Smooth muscle cell (in vitro differentiated cells): ENCODE results near the gene WAS. TPM values are rescaled to one million over a fixed set of nuclear protein-coding genes. Genes with fewer than 3 reads are reported as not detected.

ENCODE experiments used
- DNase-seq: peaks from one replicate; lab custom pipeline; 2025; ENCODE audit not compliant: unreplicated experiment; lab: John Stamatoyannopoulos, UW
- H2AFZ ChIP-seq: fragments of 200-600 bp; sonication (generic); 2 replicates; pipeline ENCODE4 v1.6.0; 2016; ENCODE audit warnings: antibody characterized with exemption, low read depth, mild to moderate bottlenecking
- H3F3A ChIP-seq: fragments of 200-600 bp; sonication (generic); 2 replicates; pipeline ENCODE4 v1.6.0; 2017; ENCODE audit warnings: antibody characterized with exemption, low read depth
- H3K27ac ChIP-seq: fragments of 200-600 bp; sonication (generic); 2 replicates; pipeline ENCODE4 v1.5.1; 2016; ENCODE audit warnings: low read depth, mild to moderate bottlenecking
- H3K27me3 ChIP-seq: fragments of 200-600 bp; sonication (generic); 2 replicates; pipeline ENCODE4 v1.6.1; 2016; ENCODE audit warnings: low read depth, mild to moderate bottlenecking
- H3K36me3 ChIP-seq: fragments of 200-600 bp; sonication (generic); 2 replicates; pipeline ENCODE4 v1.5.1; 2016; ENCODE audit warnings: low read depth
- H3K4me1 ChIP-seq: fragments of 200-600 bp; sonication (generic); 2 replicates; pipeline ENCODE4 v1.5.1; 2016; ENCODE audit warnings: low read depth
- H3K4me2 ChIP-seq: fragments of 200-600 bp; sonication (generic); 2 replicates; pipeline ENCODE4 v1.6.0; 2016; ENCODE audit warnings: mild to moderate bottlenecking
- H3K4me3 ChIP-seq: fragments of 200-600 bp; sonication (generic); 2 replicates; pipeline ENCODE4 v1.5.1; 2016; ENCODE audit warnings: mild to moderate bottlenecking
- H3K79me2 ChIP-seq: fragments of 200-600 bp; sonication (generic); 2 replicates; pipeline ENCODE4 v1.6.0; 2016; ENCODE audit warnings: low read depth, mild to moderate bottlenecking
- H3K9ac ChIP-seq: fragments of 200-600 bp; sonication (generic); 2 replicates; pipeline ENCODE4 v1.6.0; 2016; ENCODE audit warnings: low read depth
- H3K9me3 ChIP-seq: fragments of 200-600 bp; sonication (generic); replicated peaks from 2 replicates; pipeline ENCODE4 v1.5.1; 2016; ENCODE audit warnings: low read depth
- H4K20me1 ChIP-seq: fragments of 200-600 bp; sonication (generic); 2 replicates; pipeline ENCODE4 v1.6.0; 2016; ENCODE audit warnings: low read depth
- CTCF ChIP-seq: fragments of 200-600 bp; sonication (generic); IDR thresholded peaks from 2 replicates; pipeline ENCODE4 v1.5.1; 2017; ENCODE audit warnings: borderline replicate concordance, mild to moderate bottlenecking, antibody characterized with exemption; ENCODE audit not compliant: insufficient read depth, poor library complexity, severe bottlenecking
- WGBS: methylation state at CpG from one replicate; pipeline ENCODE4 v1.1.7; 2016; ENCODE audit warnings: low lambda C conversion rate; 5-methylcytosine and 5-hydroxymethylcytosine counted together
- polyA plus RNA-seq: library from polyadenylated mRNA; unstranded; fragments of >200 nt; fragmentation: Nextera tagmentation; extraction: Ambion mirVana; gene quantifications from 2 replicates; pipeline ENCODE4 v1.2.1, GENCODE V29; 2016
- total RNA-seq: library from RNA; depleted of rRNA; stranded (reverse); fragments of >200 nt; gene quantifications from 2 replicates; pipeline ENCODE4 v1.2.3, GENCODE V29; 2014

The WAS gene
- 0.54 and 2.5 TPM in 2 replicates for total RNA-seq
- 0.15 and 0.24 TPM in 2 replicates for polyA plus RNA-seq

GRCh38 chrX:48683411-48683982, at the start of gene WAS:
Gene WAS, plus strand, starts transcription at chrX:48683799. Its CDS starts 55 bp downstream, at chrX:48683854.
- Histone ChIP-seq H2AFZ (no peak within 1 kb of the TSS), H3K4me1 (no peaks in the 10 kb centered on the region), H3K4me3 (no peak within 1 kb of the TSS), H4K20me1 (no peaks in the 10 kb centered on the region), H3K4me2 (no peak within 1 kb of the TSS), H3K79me2 (no peaks in the 10 kb centered on the region), H3K27me3 (no peaks in the 10 kb centered on the region), H3F3A (no peaks in the 10 kb centered on the region), H3K36me3 (no peaks in the 10 kb centered on the region), H3K27ac (no peak within 1 kb of the TSS), H3K9me3 (no peaks in the 10 kb centered on the region), H3K9ac (no peak within 1 kb of the TSS)
- no peak for TF ChIP-seq CTCF
- WGBS, result 85% methylated on average over 12 of the region's 13 CpGs
- no peak for DNase-seq

GRCh38 chrX:48636301-48636700, 47.3 kb upstream of the WAS start:
- Histone ChIP-seq H3K9me3 (no peaks in the 10 kb centered on the region), H3K4me2 (no peak overlapping the region), H2AFZ (no peak overlapping the region), H3K27me3 (no peaks in the 10 kb centered on the region), H3K36me3 (no peaks in the 10 kb centered on the region), H3K4me1 (no peaks in the 10 kb centered on the region), H3K9ac (no peak overlapping the region), H3K4me3 (no peak overlapping the region), H3K79me2 (no peaks in the 10 kb centered on the region), H4K20me1 (no peaks in the 10 kb centered on the region), H3K27ac (no peak overlapping the region), H3F3A (no peaks in the 10 kb centered on the region)
- WGBS, result 84% methylated on average over 1 of the region's 1 CpG
- DNase-seq, result no peak
- no peak for TF ChIP-seq CTCF

- DNase-seq, result no peak
- WGBS, result 50% methylated on average over 2 of the region's 2 CpGs
- no peak overlapping the region for H3K27ac ChIP-seq
- no peaks in the 10 kb centered on the region for H3K79me2 ChIP-seq
- H3K9ac ChIP-seq, result no peak overlapping the region
- no peak for TF ChIP-seq CTCF
- no peaks in the 10 kb centered on the region for H3K36me3 ChIP-seq
- no peak overlapping the region for H3K4me2 ChIP-seq
- H2AFZ ChIP-seq, result no peak overlapping the region
- no peaks in the 10 kb centered on the region for H3F3A ChIP-seq
- H3K4me3 ChIP-seq, result no peak overlapping the region
- no peaks in the 10 kb centered on the region for H4K20me1 ChIP-seq
- H3K4me1 ChIP-seq, result no peaks in the 10 kb centered on the region
- H3K9me3 ChIP-seq, result no peaks in the 10 kb centered on the region
- H3K27me3 ChIP-seq, result no peaks in the 10 kb centered on the region
Measured at GRCh38 chrX:48636776-48637175, 46.8 kb upstream of the WAS start.

GRCh38 chrX:48645669-48646068, 37.9 kb upstream of the WAS start:
- WGBS, result 84% methylated on average over 7 of the region's 7 CpGs
- no peak overlapping the region for H3K4me2 ChIP-seq
- DNase-seq, result no peak
- no peak overlapping the region for H2AFZ ChIP-seq
- no peaks in the 10 kb centered on the region for H3K27me3 ChIP-seq
- H3K79me2 ChIP-seq, result no peaks in the 10 kb centered on the region
- no peaks in the 10 kb centered on the region for H3K4me1 ChIP-seq
- no peaks in the 10 kb centered on the region for H3F3A ChIP-seq
- no peaks in the 10 kb centered on the region for H3K36me3 ChIP-seq
- no peak overlapping the region for H3K27ac ChIP-seq
- H3K4me3 ChIP-seq, result no peak overlapping the region
- no peaks in the 10 kb centered on the region for H3K9me3 ChIP-seq
- no peaks in the 10 kb centered on the region for H4K20me1 ChIP-seq
- TF ChIP-seq CTCF, result no peak
- no peak overlapping the region for H3K9ac ChIP-seq
